ENCODE measurements around the gene PIK3CB. TPM values are rescaled to one million over a fixed set of nuclear protein-coding genes. Genes with fewer than 3 reads are reported as not detected.
A peak's percentile ranks its signal among the peaks of the same experiment; 100 is the strongest.

The PIK3CB gene
- total and polyA plus RNA-seq, 11 donors = 6.9 to 38.1 (median 29.4) TPM

DNA sequence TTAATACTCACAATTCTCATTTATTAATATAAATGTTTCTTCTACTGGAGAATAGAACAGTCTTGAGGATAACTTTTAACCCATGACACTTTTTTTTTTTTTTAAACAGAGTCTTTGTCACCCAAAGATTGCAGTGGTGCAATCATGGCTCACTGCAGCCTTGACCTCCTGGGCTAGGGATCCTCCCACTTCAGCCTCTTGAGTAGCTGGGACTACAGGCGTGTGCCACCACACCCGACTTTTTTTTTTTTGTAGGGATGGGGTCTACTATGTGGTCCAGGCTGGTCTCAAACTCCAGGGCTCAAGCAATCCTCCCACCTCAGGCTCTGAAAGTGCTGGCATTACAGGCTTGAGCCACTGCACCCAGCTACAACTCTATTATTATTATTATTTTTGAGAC, 34.5 kb downstream of the PIK3CB start:
- 89 to 100% (median 96%) methylated on average over 2 of the region's 2 CpGs for WGBS, 4 donors
- Histone ChIP-seq H3K27me3 (no peaks in the 10 kb centered on the region), H3K36me3 (no peaks in the 10 kb centered on the region), H3K9me3 (no peaks in the 10 kb centered on the region), H3K27ac (peak overlapping the region in 8 of 12 donors; percentile 4 to 79 (median 46)), H3K4me3 (no peak overlapping the region), H3K4me1 (peaks cover 0 to 18% (median 12%) of the 10 kb centered on the region in 12 donors)
- ATAC-seq = peak in 2 of 4 donors; percentile 16 to 28
- intact Hi-C loops (cut with DNase I) = no loop called here
- no peak for DNase-seq
- no peak for TF ChIP-seq POLR2A (IDR thresholded peaks at IDR 0.05)
- TF ChIP-seq, protein P1, sequence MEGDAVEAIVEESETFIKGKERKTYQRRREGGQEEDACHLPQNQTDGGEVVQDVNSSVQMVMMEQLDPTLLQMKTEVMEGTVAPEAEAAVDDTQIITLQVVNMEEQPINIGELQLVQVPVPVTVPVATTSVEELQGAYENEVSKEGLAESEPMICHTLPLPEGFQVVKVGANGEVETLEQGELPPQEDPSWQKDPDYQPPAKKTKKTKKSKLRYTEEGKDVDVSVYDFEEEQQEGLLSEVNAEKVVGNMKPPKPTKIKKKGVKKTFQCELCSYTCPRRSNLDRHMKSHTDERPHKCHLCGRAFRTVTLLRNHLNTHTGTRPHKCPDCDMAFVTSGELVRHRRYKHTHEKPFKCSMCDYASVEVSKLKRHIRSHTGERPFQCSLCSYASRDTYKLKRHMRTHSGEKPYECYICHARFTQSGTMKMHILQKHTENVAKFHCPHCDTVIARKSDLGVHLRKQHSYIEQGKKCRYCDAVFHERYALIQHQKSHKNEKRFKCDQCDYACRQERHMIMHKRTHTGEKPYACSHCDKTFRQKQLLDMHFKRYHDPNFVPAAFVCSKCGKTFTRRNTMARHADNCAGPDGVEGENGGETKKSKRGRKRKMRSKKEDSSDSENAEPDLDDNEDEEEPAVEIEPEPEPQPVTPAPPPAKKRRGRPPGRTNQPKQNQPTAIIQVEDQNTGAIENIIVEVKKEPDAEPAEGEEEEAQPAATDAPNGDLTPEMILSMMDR (IDR thresholded peaks at IDR 0.05) = no peak

DNA sequence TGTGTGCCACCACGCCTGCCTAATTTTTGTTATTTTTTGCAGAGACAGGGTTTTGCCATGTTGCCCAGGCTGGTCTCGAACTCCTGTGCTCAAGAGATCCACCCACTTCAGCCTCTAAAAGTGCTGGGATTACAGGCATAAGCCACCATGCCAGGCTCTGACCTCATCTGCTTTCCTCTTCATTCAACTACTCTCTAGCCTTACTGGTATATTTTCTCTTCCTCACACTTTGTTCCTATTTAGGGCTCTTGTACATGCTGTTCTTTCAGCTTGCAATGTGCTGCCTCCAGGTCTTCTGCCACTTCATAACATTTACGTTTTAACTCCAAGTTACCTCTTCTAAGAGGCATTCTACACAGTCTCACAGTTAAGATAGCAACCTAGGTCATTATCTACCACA, 34.9 kb downstream of the PIK3CB start:
- DNase-seq (peak in 2 of 5 donors; percentile 41 to 63), ATAC-seq (peak; percentile 89 to 96 (median 93))
- Histone ChIP-seq H3K27ac (peak overlapping the region in 11 of 12 donors; percentile 4 to 79 (median 47)), H3K36me3 (peaks cover 0 to 3% (median 0%) of the 10 kb centered on the region in 9 donors), H3K4me1 (peaks cover 0 to 18% (median 12%) of the 10 kb centered on the region in 12 donors), H3K27me3 (no peaks in the 10 kb centered on the region), H3K9me3 (no peaks in the 10 kb centered on the region), H3K4me3 (no peak overlapping the region)
- 69 to 74% (median 71%) methylated on average over 3 of the region's 3 CpGs for WGBS, 4 donors
- intact Hi-C loops (cut with DNase I) = no loop called here
- no peak for TF ChIP-seq POLR2A (IDR thresholded peaks at IDR 0.05)
- TF ChIP-seq, protein P1 (IDR thresholded peaks at IDR 0.05) = no peak

DNA sequence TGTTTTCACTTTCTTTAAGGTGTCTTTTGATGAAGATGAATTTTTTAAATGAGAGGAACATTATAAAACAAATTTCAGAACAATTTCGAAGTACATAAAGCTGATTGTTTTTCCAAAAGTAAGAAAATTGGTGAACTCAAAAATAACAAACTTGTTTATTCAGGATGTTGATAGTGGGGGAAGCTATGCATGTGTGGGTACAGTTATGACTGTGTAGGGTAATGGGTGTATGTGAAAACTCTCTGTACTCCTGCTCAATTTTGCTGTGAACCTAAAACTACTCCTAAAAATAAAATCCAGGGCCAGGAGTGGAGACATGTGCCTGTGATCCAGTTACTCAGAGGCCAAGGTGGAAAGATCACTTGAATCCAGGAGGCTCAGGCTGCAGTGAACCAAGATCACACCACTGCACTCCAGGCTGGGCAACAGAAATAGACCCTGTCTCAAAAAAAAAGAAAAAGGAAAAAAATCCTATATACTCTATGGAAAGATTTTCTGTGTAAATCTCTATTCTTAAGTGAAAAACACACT, 37.2 kb downstream of the PIK3CB start:
- no peak for ATAC-seq

DNA sequence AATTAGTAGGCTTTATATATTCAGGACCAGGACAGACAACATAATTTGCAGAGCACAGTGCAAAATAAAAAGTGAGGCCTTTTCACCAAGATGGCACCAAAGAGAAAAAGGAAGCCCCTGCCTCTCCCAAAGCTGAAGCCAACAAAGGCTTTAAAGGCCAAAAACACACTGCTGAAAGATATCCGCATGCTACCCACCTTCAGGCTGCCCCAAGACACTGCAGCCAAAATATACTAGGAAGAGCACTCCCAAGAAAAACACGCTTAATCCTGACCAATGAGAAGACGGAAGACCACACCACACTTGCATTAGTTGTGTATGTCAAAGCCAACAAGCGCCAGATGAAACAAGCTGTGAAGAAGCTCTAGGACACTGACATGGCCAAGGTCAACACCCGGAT, 38.0 kb downstream of the PIK3CB start:
- H3K36me3 ChIP-seq = peaks cover 0 to 27% (median 15%) of the 10 kb centered on the region in 9 donors
- intact Hi-C loops (cut with DNase I) = no loop called here
- 89 to 97% (median 96%) methylated on average over 5 of the region's 5 CpGs for WGBS, 4 donors

More for the DNA sequence above, 37.2 kb downstream of the PIK3CB start:
- Histone ChIP-seq H3K9me3 (no peaks in the 10 kb centered on the region), H3K4me3 (no peak overlapping the region), H3K27ac (peak overlapping the region in 1 of 12 donors; percentile 4), H3K36me3 (peaks cover 0 to 23% (median 13%) of the 10 kb centered on the region in 9 donors), H3K27me3 (no peaks in the 10 kb centered on the region), H3K4me1 (peaks cover 0 to 18% (median 11%) of the 10 kb centered on the region in 12 donors)
- DNase-seq = no peak
- TF ChIP-seq POLR2A (IDR thresholded peaks at IDR 0.05) = no peak
- TF ChIP-seq, protein P1 (IDR thresholded peaks at IDR 0.05) = no peak
- 93 to 95% (median 94%) methylated on average over 1 of the region's 1 CpG for WGBS, 4 donors
- intact Hi-C loops (cut with DNase I) = no loop called here

More for the DNA sequence above, 38.0 kb downstream of the PIK3CB start:
- no peak overlapping the region for H3K4me3 ChIP-seq
- no peak overlapping the region for H3K27ac ChIP-seq
- H3K27me3 ChIP-seq = no peaks in the 10 kb centered on the region
- H3K9me3 ChIP-seq = no peaks in the 10 kb centered on the region
- ATAC-seq (no peak), DNase-seq (no peak)
- peaks cover 0 to 18% (median 10%) of the 10 kb centered on the region in 12 donors for H3K4me1 ChIP-seq
- TF ChIP-seq POLR2A (IDR thresholded peaks at IDR 0.05) = no peak
- TF ChIP-seq, protein P1 (IDR thresholded peaks at IDR 0.05) = no peak

All from heart left ventricle (tissue), 16 donors.